ENCODE measurements around the gene LIMS1.

- TF ChIP-seq, protein P1, sequence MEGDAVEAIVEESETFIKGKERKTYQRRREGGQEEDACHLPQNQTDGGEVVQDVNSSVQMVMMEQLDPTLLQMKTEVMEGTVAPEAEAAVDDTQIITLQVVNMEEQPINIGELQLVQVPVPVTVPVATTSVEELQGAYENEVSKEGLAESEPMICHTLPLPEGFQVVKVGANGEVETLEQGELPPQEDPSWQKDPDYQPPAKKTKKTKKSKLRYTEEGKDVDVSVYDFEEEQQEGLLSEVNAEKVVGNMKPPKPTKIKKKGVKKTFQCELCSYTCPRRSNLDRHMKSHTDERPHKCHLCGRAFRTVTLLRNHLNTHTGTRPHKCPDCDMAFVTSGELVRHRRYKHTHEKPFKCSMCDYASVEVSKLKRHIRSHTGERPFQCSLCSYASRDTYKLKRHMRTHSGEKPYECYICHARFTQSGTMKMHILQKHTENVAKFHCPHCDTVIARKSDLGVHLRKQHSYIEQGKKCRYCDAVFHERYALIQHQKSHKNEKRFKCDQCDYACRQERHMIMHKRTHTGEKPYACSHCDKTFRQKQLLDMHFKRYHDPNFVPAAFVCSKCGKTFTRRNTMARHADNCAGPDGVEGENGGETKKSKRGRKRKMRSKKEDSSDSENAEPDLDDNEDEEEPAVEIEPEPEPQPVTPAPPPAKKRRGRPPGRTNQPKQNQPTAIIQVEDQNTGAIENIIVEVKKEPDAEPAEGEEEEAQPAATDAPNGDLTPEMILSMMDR (IDR thresholded peaks at IDR 0.05 in 2 of 3, conservative IDR thresholded peaks at IDR 0.05 in 1 of 3; ENCODE audit: borderline replicate concordance in 1 of 3, insufficient read depth in 1 of 3, low read depth in 2 of 3, low read length in 2 of 3): no peak
- TF ChIP-seq MAX (IDR thresholded peaks at IDR 0.05): peak; percentile 55; the same call in 1 of the 2 replicates
- TF ChIP-seq ZNF274 (IDR thresholded peaks at IDR 0.05; ENCODE audit: low read depth, low read length): no peak
- TF ChIP-seq EZH2 (IDR thresholded peaks at IDR 0.05): no peak
- TF ChIP-seq REST (IDR thresholded peaks at IDR 0.05; ENCODE audit: low read depth): no peak
- TF ChIP-seq SIN3A (IDR thresholded peaks at IDR 0.05; ENCODE audit: low read depth): peak; percentile 57
- TF ChIP-seq POLR2A (IDR thresholded peaks at IDR 0.05; ENCODE audit: borderline replicate concordance, extremely low read depth, insufficient read depth, insufficient read length): peak; percentile 69
- no peak for TF ChIP-seq ATF3 (IDR thresholded peaks at IDR 0.05)
Observed at GRCh38 chr2:108533832-108534583, at the start of gene LIMS1.
